HG03558 (cell line): ENCODE results near the gene CACNA2D4.

Experiments used
- ATAC-seq: cut with Tn5 transposase; IDR thresholded peaks from one replicate; pipeline ENCODE4 v1.9.1; 2021; ENCODE audit warnings: moderate number of reproducible peaks; ENCODE audit not compliant: unreplicated experiment; ENCODE audit errors: extremely low read depth

The CACNA2D4 gene

GRCh38 chr12:1836854-1837421, 81.5 kb downstream of the CACNA2D4 start:
- ATAC-seq = no peak

- no peak for ATAC-seq
Observed at GRCh38 chr12:1836241-1836803, 82.1 kb downstream of the CACNA2D4 start.

- no peak for ATAC-seq
Observed at GRCh38 chr12:1835211-1836131, 83.0 kb downstream of the CACNA2D4 start.

GRCh38 chr12:1834186-1834925, 84.1 kb downstream of the CACNA2D4 start:
- ATAC-seq = no peak

GRCh38 chr12:1833596-1834028, 84.8 kb downstream of the CACNA2D4 start:
- ATAC-seq = no peak

GRCh38 chr12:1832801-1833595, 85.5 kb downstream of the CACNA2D4 start:
- ATAC-seq = no peak

GRCh38 chr12:1830981-1831963, 87.2 kb downstream of the CACNA2D4 start:
- ATAC-seq = no peak

- ATAC-seq = no peak
Observed at GRCh38 chr12:1830401-1830845, 88.0 kb downstream of the CACNA2D4 start.

GRCh38 chr12:1829306-1829900, 89.0 kb downstream of the CACNA2D4 start:
- ATAC-seq = no peak

- no peak for ATAC-seq
Observed at GRCh38 chr12:1828856-1829255, 89.6 kb downstream of the CACNA2D4 start.

- ATAC-seq = no peak
Observed at GRCh38 chr12:1827826-1828805, 90.3 kb downstream of the CACNA2D4 start.

GRCh38 chr12:1826867-1827705, 91.4 kb downstream of the CACNA2D4 start:
- no peak for ATAC-seq

GRCh38 chr12:1826401-1826800, 92.1 kb downstream of the CACNA2D4 start:
- ATAC-seq = no peak

GRCh38 chr12:1825382-1826102, 92.9 kb downstream of the CACNA2D4 start:
- no peak for ATAC-seq

- no peak for ATAC-seq
Observed at GRCh38 chr12:1823237-1823636, 95.2 kb downstream of the CACNA2D4 start.

GRCh38 chr12:1822699-1823098, 95.8 kb downstream of the CACNA2D4 start:
- ATAC-seq = no peak
